ENCODE results near the gene ANGPTL5. TPM values are rescaled to one million over a fixed set of nuclear protein-coding genes. Genes with fewer than 3 reads are reported as not detected.
A peak's percentile ranks its signal among the peaks of the same experiment; 100 is the strongest.

ANGPTL5 gene
- total RNA-seq, 4 donors from 2014 or later: 0.29 to 0.38 TPM; not detected in 2

DNA sequence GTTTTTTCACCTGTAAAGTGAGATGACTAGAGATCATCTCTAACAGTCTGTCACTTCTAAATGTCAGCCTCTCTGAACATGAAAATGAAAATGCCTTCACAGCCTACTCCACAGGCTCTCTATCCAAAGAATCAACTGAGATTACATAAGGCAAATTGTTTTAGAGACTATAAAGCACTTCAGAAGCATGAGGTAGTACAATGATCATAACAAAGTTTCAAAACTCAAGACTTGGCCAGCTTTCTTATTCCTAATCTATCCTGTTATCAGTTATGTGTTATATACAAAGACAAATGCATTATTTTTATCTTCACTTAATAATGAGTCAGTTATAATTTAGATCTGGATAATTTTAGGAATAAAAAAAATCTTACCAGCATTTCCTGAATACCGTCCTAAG, 21.8 kb downstream of the ANGPTL5 start:
- Histone ChIP-seq H3K4me3 (no peak overlapping the region), H3K27ac (no peak overlapping the region), H3K9me3 (no peaks in the 10 kb centered on the region), H3K36me3 (no peaks in the 10 kb centered on the region), H3K27me3 (no peaks in the 10 kb centered on the region), H3K4me1 (no peaks in the 10 kb centered on the region)
- no peak for TF ChIP-seq POLR2A (IDR thresholded peaks at IDR 0.05)
- TF ChIP-seq, protein P1, sequence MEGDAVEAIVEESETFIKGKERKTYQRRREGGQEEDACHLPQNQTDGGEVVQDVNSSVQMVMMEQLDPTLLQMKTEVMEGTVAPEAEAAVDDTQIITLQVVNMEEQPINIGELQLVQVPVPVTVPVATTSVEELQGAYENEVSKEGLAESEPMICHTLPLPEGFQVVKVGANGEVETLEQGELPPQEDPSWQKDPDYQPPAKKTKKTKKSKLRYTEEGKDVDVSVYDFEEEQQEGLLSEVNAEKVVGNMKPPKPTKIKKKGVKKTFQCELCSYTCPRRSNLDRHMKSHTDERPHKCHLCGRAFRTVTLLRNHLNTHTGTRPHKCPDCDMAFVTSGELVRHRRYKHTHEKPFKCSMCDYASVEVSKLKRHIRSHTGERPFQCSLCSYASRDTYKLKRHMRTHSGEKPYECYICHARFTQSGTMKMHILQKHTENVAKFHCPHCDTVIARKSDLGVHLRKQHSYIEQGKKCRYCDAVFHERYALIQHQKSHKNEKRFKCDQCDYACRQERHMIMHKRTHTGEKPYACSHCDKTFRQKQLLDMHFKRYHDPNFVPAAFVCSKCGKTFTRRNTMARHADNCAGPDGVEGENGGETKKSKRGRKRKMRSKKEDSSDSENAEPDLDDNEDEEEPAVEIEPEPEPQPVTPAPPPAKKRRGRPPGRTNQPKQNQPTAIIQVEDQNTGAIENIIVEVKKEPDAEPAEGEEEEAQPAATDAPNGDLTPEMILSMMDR (IDR thresholded peaks at IDR 0.05): no peak
- WGBS, 2 donors: 55 to 63% methylated on average over 1 of the region's 1 CpG
- no peak for DNase-seq
- intact Hi-C loops (cut with DNase I): no loop called here

DNA sequence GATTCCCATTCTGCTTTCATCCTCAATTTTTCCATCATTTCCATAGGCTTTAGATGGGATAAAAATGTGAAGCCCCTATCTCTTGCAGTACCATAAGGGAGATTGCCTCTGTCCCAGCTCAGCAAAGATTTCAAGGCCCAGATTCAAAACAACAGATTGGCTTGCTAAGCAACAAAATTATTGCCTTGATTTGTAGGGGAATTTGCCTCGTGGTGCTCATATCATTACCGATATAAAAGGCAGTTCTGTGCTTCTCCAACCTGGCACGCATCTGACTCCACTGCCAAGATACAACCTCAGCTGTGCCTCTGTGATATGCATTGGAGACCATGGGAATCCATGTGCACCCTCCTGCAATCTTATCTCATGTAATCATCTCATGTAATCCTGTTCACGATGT, 26.6 kb downstream of the ANGPTL5 start:
- intact Hi-C loops (cut with DNase I): no loop called here
- Histone ChIP-seq H3K27ac (no peak overlapping the region), H3K27me3 (no peaks in the 10 kb centered on the region), H3K4me1 (no peaks in the 10 kb centered on the region), H3K9me3 (no peaks in the 10 kb centered on the region), H3K36me3 (no peaks in the 10 kb centered on the region), H3K4me3 (no peak overlapping the region)
- no peak for DNase-seq
- no peak for TF ChIP-seq POLR2A (IDR thresholded peaks at IDR 0.05)
- TF ChIP-seq, protein P1 (IDR thresholded peaks at IDR 0.05): no peak
- WGBS, 2 donors: 78 to 85% methylated on average over 4 of the region's 4 CpGs

DNA sequence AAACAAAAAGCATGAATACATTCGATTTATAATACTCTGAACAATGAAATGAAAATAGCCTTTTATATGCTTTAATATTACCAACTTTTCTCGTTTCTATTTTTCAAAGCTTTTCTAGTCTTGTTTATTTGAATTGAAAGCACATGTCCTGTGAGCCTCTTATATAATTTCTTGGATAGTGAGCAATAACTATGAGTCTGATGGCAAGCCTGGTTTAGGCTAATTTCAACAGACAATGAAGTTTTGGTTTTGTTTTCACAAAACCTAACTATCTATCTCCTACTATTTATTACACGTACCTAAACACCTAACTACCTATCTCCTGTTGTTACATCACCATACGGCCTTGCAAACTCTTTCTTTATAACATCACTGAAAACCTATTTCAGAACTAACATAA, 30.7 kb downstream of the ANGPTL5 start:
- no peak for DNase-seq
- no peak overlapping the region for H3K27ac ChIP-seq
- no peaks in the 10 kb centered on the region for H3K36me3 ChIP-seq
- intact Hi-C loops (cut with DNase I): no loop called here
- no peaks in the 10 kb centered on the region for H3K4me1 ChIP-seq
- H3K9me3 ChIP-seq: no peaks in the 10 kb centered on the region
- TF ChIP-seq, protein P1 (IDR thresholded peaks at IDR 0.05): no peak
- TF ChIP-seq POLR2A (IDR thresholded peaks at IDR 0.05): no peak
- H3K27me3 ChIP-seq: no peaks in the 10 kb centered on the region
- WGBS, 2 donors: 65 to 69% methylated on average over 4 of the region's 4 CpGs
- no peak overlapping the region for H3K4me3 ChIP-seq

DNA sequence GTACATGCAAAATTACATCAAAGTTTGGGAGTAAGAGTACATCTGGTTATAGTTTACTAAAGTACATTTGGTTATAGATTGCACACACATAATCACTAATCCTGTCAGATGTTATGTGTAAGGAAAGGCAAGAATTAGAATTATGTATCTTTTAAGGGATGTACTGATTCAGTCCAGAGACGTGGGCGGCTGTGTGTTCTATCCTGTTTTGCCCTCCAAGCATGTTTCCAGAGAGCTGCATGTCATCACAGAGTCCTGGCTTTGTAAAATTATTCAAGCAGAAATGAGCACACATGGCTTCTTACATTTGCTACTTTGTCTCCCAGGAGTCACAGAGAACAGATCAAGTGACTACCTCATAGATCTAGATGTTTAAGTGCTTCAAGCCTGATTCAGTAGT, 34.7 kb downstream of the ANGPTL5 start:
- no peaks in the 10 kb centered on the region for H3K36me3 ChIP-seq
- intact Hi-C loops (cut with DNase I): no loop called here
- no peaks in the 10 kb centered on the region for H3K9me3 ChIP-seq
- H3K4me3 ChIP-seq: no peak overlapping the region
- H3K4me1 ChIP-seq: no peaks in the 10 kb centered on the region
- no peak for TF ChIP-seq POLR2A (IDR thresholded peaks at IDR 0.05)
- TF ChIP-seq, protein P1 (IDR thresholded peaks at IDR 0.05): no peak
- WGBS, 2 donors: 27 to 48% methylated on average over 2 of the region's 2 CpGs
- DNase-seq: no peak
- H3K27ac ChIP-seq: no peak overlapping the region
- H3K27me3 ChIP-seq: no peaks in the 10 kb centered on the region

DNA sequence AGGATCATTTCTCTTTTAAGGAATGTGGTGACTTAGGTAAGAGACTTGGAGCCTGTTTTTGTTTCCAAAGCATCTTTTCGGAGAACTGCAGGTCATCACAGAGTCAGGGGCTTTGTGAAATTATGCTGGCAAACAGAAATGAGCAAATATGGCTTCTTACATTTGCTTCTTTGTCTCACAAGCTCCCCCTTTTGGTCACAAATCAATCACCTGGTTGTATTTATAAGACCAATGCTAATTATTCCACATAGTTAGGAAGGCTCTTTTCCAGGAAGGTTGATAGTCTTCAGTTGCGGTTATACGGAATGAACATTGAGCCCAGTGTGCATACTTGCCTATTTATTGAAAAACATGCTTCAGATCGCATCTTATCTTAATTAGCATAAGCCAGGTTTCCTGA, 36.1 kb downstream of the ANGPTL5 start:
- TF ChIP-seq, protein P1 (IDR thresholded peaks at IDR 0.05): peak in 1 of 6 experiments; percentile 19
- no peak for TF ChIP-seq POLR2A (IDR thresholded peaks at IDR 0.05)
- Histone ChIP-seq H3K27ac (no peak overlapping the region), H3K4me1 (no peaks in the 10 kb centered on the region), H3K4me3 (no peak overlapping the region), H3K36me3 (no peaks in the 10 kb centered on the region), H3K9me3 (no peaks in the 10 kb centered on the region), H3K27me3 (no peaks in the 10 kb centered on the region)
- DNase-seq: no peak
- intact Hi-C loops (cut with DNase I): no loop called here
- 82 to 86% methylated on average over 4 of the region's 4 CpGs for WGBS, 2 donors
